T-helper 22 cell (primary cell): ENCODE measurements around the gene DGCR8.
"Not testable (repeated sequence)": the region's sequence is repeated elsewhere in the genome, so short reads cannot be mapped to it uniquely, and the experiment has no call there.

Experiments used
- DNase-seq: peaks from one replicate; pipeline ENCODE4 v3.0.0-alpha.2; 2020; ENCODE audit warnings: low read depth

Gene DGCR8

DNA sequence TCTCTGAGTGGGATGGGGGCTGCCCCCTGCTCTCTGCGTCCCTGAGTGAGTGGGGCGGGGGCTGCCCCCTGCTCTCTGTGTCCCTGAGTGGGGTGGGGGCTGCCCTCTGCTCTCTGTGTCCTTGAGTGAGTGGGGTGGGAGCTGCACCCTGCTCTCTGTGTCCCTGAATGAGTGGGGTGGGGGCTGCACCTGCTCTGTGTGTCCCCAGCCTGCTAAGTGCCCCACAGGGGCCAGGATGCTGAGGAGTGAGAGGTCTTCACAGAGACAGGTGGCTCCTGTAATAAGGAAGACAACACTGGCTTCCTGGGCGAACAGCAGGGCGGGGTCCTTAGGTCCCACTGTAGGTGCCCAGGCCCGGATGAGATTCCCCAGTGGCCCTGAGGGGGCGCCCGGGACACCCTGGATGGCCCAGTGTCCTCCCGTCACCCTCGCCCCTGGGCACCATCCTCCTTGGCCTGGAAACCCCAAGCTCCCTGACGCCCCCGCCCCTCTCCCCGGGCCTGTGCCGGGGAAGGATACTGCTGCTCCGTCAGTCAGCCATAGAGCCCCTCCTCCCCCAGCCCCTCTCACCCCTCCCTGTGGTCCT lies 74.7 kb downstream of the DGCR8 start:
- no peak for DNase-seq

- no peak for DNase-seq
Observed at GRCh38 chr22:20155330-20156041, 75.4 kb downstream of the DGCR8 start.

DNA sequence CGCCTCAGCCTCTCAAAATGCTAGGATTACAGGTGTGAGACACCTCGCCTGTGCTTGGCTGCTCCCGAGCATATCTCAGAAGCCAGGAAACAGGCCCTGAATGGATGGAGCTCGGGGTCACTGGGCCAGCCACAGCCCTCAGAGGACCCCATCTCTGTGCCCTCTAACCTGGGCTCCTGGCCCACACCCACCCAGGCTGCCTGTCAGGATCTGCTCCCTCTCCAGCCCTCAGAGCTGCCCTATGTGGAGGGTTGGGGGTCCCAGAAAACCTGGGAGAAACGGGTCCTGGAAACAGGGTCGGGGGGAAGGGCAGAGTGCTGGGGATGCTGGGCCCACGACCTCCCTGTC lies 76.0 kb downstream of the DGCR8 start:
- DNase-seq, result no peak

- DNase-seq, result peak; percentile 59
Observed at GRCh38 chr22:20156611-20157429, 76.8 kb downstream of the DGCR8 start.

DNA sequence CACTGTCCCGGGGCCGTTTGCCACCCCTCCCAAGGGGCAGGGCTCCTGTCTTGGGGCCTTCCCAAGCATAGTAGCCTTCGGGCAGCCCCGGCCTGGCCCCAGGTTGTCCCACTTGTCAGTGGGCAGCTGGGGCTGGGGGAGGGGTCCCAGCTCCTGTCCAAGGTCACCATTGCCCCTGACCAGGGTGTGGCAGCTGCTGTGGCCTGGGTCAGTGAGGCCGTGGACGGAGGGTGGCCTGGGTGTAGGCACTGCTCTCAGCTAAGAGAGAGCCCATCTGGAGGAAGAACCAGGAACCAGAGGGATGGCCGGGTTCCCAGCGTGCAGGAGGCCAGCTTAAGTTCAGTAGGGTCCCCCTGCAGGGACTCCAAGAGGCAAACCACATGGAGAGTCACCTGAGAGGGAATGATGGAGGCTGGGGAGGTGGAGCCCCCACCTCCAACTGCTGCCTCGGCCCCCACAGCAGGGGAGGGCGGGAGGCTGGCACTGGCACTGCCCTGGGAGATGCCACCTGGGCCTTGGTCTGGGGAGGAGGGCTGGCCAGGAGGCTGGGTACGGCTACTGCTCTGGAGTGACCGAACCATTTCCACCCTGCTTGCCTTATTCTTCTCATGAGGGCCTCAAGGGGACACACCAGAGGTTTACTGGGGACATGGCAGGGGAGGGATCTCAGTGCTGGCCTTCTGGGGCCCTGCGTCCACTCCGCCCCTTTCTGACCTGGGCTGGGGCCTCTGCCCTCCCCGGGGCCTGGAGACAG lies 77.6 kb downstream of the DGCR8 start:
- no peak for DNase-seq

GRCh38 chr22:20158391-20159036 lies 78.5 kb downstream of the DGCR8 start:
- DNase-seq, result no peak

GRCh38 chr22:20159076-20159475 lies 79.0 kb downstream of the DGCR8 start:
- DNase-seq, result no peak

DNA sequence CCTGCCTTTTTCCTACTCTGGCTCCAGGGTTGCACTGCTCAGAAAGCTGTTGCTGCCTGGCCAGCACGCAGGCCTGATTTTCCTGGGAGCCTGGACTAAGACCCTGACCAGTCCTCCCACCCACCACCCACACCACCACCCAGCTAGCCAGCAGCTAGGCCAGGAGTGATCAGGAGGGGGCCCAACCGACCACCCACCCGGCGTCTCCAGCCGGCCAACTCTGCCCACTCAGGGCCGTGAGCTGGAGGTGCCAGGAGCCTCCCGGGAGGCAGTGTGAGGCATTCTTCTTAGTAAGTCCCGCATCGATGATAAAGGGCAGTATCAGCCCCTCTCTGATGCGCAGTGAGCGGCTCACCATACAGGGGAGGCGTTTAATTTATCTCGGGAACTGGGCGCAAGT lies 79.5 kb downstream of the DGCR8 start:
- DNase-seq, result not testable (repeated sequence)

DNA sequence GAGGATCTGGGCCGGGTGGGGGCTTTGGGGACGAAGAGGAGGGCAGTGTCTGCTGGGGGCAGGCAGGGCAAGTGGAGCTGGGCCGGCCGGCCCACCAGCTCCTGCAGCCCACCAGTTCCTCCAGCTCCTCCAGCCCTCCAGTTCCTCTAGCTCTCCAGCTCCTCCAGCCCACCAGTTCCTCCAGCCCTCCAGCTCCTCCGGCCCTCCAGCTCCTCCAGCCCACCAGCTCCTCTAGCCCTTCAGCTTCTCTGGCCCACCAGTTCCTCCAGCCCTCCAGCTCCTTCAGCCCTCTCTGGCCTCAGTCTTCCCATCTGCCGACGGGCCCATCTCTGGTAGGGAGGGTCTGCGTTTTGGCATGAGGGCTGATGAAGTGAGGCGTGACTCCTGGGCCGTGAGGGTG lies 80.0 kb downstream of the DGCR8 start:
- no peak for DNase-seq
